ENCODE measurements around the gene PPP1R12B. TPM values are rescaled to one million over a fixed set of nuclear protein-coding genes. Genes with fewer than 3 reads are reported as not detected.
"Not testable (repeated sequence)": the region's sequence is repeated elsewhere in the genome, so short reads cannot be mapped to it uniquely, and the experiment has no call there.

The PPP1R12B gene
- total and polyA plus RNA-seq, 2 donors (not counting 3 experiments of a cell fraction or from before 2014, with no cell fraction given): 8.4 to 11.5 TPM

- intact Hi-C loops (cut with micrococcal nuclease) (no loop called here), dilution Hi-C loops (cut with MboI; ENCODE audit: extremely low pct_ligation_motif_present, low sequenced_read_pairs) (no loop called here)
Observed at GRCh38 chr1:202632241-202632640, 283.7 kb downstream of the PPP1R12B start.

GRCh38 chr1:202636171-202636570 is 287.7 kb downstream of the PPP1R12B start:
- H3K36me3 ChIP-seq (ENCODE audit: control insufficient read depth in 2 of 2, extremely low read depth in 1 of 2, insufficient read depth in 2 of 2, low read length in 2 of 2); dilution Hi-C loops (cut with MboI; ENCODE audit: extremely low pct_ligation_motif_present, low sequenced_read_pairs); FAIRE-seq; DNase-seq (ENCODE audit: low read depth, low spot score); H3K4me2 ChIP-seq (ENCODE audit: insufficient read depth, low read length); H3K9ac ChIP-seq (replicated peaks; ENCODE audit: extremely low read depth, insufficient read depth, low read length); H3K4me3 ChIP-seq (replicated peaks in 1 of 3; ENCODE audit: insufficient read depth in 1 of 3, low read depth in 1 of 3, low read length in 3 of 3); H2AFZ ChIP-seq (ENCODE audit: low read depth, low read length); H3K9me3 ChIP-seq (replicated peaks; ENCODE audit: control insufficient read depth, insufficient read depth, low read length); H4K20me1 ChIP-seq (replicated peaks; ENCODE audit: control insufficient read depth, extremely low read depth, insufficient read depth, low read length); intact Hi-C loops (cut with micrococcal nuclease); POLR2A ChIA-PET; BruUV-seq (replicated peaks); H3K4me1 ChIP-seq (ENCODE audit: control insufficient read depth, extremely low read depth, insufficient read depth, low read length); H3K27ac ChIP-seq (ENCODE audit: insufficient read depth, low read depth, low read length); H3K79me2 ChIP-seq (ENCODE audit: control insufficient read depth, insufficient read depth, low read length); CTCF ChIA-PET; H3K9me1 ChIP-seq (replicated peaks; ENCODE audit: control insufficient read depth, extremely low read depth, insufficient read depth, low read length): not testable (repeated sequence)
- peaks cover 12 to 20% of the 10 kb centered on the region in 2 experiments for H3K27me3 ChIP-seq (ENCODE audit: control insufficient read depth in 2 of 2, insufficient read depth in 2 of 2, low read length in 2 of 2)

More at GRCh38 chr1:202632241-202632640, 283.7 kb downstream of the PPP1R12B start:
- H3K27ac ChIP-seq (ENCODE audit: insufficient read depth, low read depth, low read length): no peak overlapping the region
- H4K20me1 ChIP-seq (replicated peaks; ENCODE audit: control insufficient read depth, extremely low read depth, insufficient read depth, low read length): no peaks in the 10 kb centered on the region
- no peaks in the 10 kb centered on the region for H3K36me3 ChIP-seq (ENCODE audit: control insufficient read depth in 2 of 2, extremely low read depth in 1 of 2, insufficient read depth in 2 of 2, low read length in 2 of 2)
- CTCF ChIA-PET: no interaction called here
- H2AFZ ChIP-seq (ENCODE audit: low read depth, low read length): no peak overlapping the region
- H3K4me1 ChIP-seq (ENCODE audit: control insufficient read depth, extremely low read depth, insufficient read depth, low read length): no peaks in the 10 kb centered on the region
- no peak overlapping the region for H3K4me3 ChIP-seq (replicated peaks in 1 of 3; ENCODE audit: insufficient read depth in 1 of 3, low read depth in 1 of 3, low read length in 3 of 3)
- no peak overlapping the region for H3K9ac ChIP-seq (replicated peaks; ENCODE audit: extremely low read depth, insufficient read depth, low read length)
- FAIRE-seq (no peak), DNase-seq (ENCODE audit: low read depth, low spot score) (no peak)
- no TSS peak for BruUV-seq (replicated peaks)
- H3K27me3 ChIP-seq (ENCODE audit: control insufficient read depth in 2 of 2, insufficient read depth in 2 of 2, low read length in 2 of 2): peaks cover 6 to 12% of the 10 kb centered on the region in 2 experiments
- no peak overlapping the region for H3K4me2 ChIP-seq (ENCODE audit: insufficient read depth, low read length)
- TF ChIP-seq POLR2A (IDR thresholded peaks at IDR 0.05; ENCODE audit: low read depth, low read length): no peak
- no peak for TF ChIP-seq EZH2 (IDR thresholded peaks at IDR 0.05; ENCODE audit: borderline replicate concordance, low read depth, low read length, severe bottlenecking)
- no peak for TF ChIP-seq GATA2 (IDR thresholded peaks at IDR 0.05; ENCODE audit: insufficient read depth, insufficient read length, low read depth, low read length)
- no peak for TF ChIP-seq CTCF (IDR thresholded peaks at IDR 0.05; ENCODE audit: extremely low read depth in 1 of 2, insufficient read depth in 1 of 2, low read depth in 1 of 2, low read length in 2 of 2)
- TF ChIP-seq FOS (IDR thresholded peaks at IDR 0.05; ENCODE audit: borderline replicate concordance, insufficient read depth, low read length): no peak
- no peak for TF ChIP-seq MAX (IDR thresholded peaks at IDR 0.05; ENCODE audit: insufficient read depth, insufficient read length)
- no peak for TF ChIP-seq JUN (IDR thresholded peaks at IDR 0.05; ENCODE audit: borderline replicate concordance, insufficient read depth, insufficient read length, low read depth)
- no peak for TF ChIP-seq MYC (IDR thresholded peaks at IDR 0.05; ENCODE audit: low read depth, low read length)
- no peak for TF ChIP-seq POLR2AphosphoS5 (IDR thresholded peaks at IDR 0.05; ENCODE audit: insufficient read depth, low read depth, low read length)
- no peaks in the 10 kb centered on the region for H3K9me3 ChIP-seq (replicated peaks; ENCODE audit: control insufficient read depth, insufficient read depth, low read length)
- H3K9me1 ChIP-seq (replicated peaks; ENCODE audit: control insufficient read depth, extremely low read depth, insufficient read depth, low read length): no peaks in the 10 kb centered on the region
- H3K79me2 ChIP-seq (ENCODE audit: control insufficient read depth, insufficient read depth, low read length): no peaks in the 10 kb centered on the region
- POLR2A ChIA-PET: no interaction called here
